M059J (cell line): ENCODE results near the gene SLC22A23. TPM values are rescaled to one million over a fixed set of nuclear protein-coding genes. Genes with fewer than 3 reads are reported as not detected.
A peak's percentile ranks its signal among the peaks of the same experiment; 100 is the strongest.

Experiments used
- DNase-seq: peaks from one replicate; pipeline ENCODE4 v3.0.0-alpha.2; 2012; ENCODE audit warnings: low read depth
- total RNA-seq: library from RNA; depleted of rRNA; stranded (reverse); fragments of >200 nt; shearing (Covaris generic); gene quantifications from 2 replicates; pipeline ENCODE4 v1.2.3, GENCODE V29; 2014; rRNA removed

Gene SLC22A23
- total RNA-seq, result 0.54 and 0.64 TPM in 2 replicates

GRCh38 chr6:3456898-3457709 is at the start of gene SLC22A23:
Gene SLC22A23, minus strand, starts transcription at chr6:3457050. Its CDS starts 491 bp downstream, at chr6:3456559.
- DNase-seq, result peak; percentile 55

- no peak for DNase-seq
Observed at GRCh38 chr6:3506200-3506599, 49.4 kb upstream of the SLC22A23 start.

- DNase-seq, result peak; percentile 22
Observed at GRCh38 chr6:3504938-3505805, 48.3 kb upstream of the SLC22A23 start.

GRCh38 chr6:3504354-3504753 is 47.5 kb upstream of the SLC22A23 start:
- no peak for DNase-seq

GRCh38 chr6:3501826-3502500 is 45.1 kb upstream of the SLC22A23 start:
- DNase-seq, result no peak

GRCh38 chr6:3500262-3501014 is 43.6 kb upstream of the SLC22A23 start:
- DNase-seq, result peak; percentile 95

GRCh38 chr6:3499603-3500002 is 42.8 kb upstream of the SLC22A23 start:
- DNase-seq, result no peak

- DNase-seq, result no peak
Observed at GRCh38 chr6:3496395-3496794, 39.5 kb upstream of the SLC22A23 start.

- DNase-seq, result no peak
Observed at GRCh38 chr6:3494391-3495100, 37.7 kb upstream of the SLC22A23 start.

- no peak for DNase-seq
Observed at GRCh38 chr6:3490625-3490980, 33.8 kb upstream of the SLC22A23 start.

GRCh38 chr6:3489961-3490624 is 33.2 kb upstream of the SLC22A23 start:
- no peak for DNase-seq

- peak; percentile 33 for DNase-seq
Observed at GRCh38 chr6:3489027-3489757, 32.3 kb upstream of the SLC22A23 start.

- DNase-seq, result no peak
Observed at GRCh38 chr6:3484946-3485345, 28.1 kb upstream of the SLC22A23 start.

GRCh38 chr6:3484192-3484591 is 27.3 kb upstream of the SLC22A23 start:
- peak; percentile 61 for DNase-seq

- DNase-seq, result no peak
Observed at GRCh38 chr6:3483675-3484074, 26.8 kb upstream of the SLC22A23 start.

GRCh38 chr6:3482869-3483268 is 26.0 kb upstream of the SLC22A23 start:
- DNase-seq, result no peak

GRCh38 chr6:3481640-3482039 is 24.8 kb upstream of the SLC22A23 start:
- DNase-seq, result no peak

- DNase-seq, result no peak
Observed at GRCh38 chr6:3480009-3480408, 23.2 kb upstream of the SLC22A23 start.

- DNase-seq, result no peak
Observed at GRCh38 chr6:3473773-3474172, 16.9 kb upstream of the SLC22A23 start.

- DNase-seq, result peak; percentile 33
Observed at GRCh38 chr6:3471711-3472110, 14.9 kb upstream of the SLC22A23 start.
